ENCODE measurements around the gene SYPL1.

- TF ChIP-seq, protein P1, sequence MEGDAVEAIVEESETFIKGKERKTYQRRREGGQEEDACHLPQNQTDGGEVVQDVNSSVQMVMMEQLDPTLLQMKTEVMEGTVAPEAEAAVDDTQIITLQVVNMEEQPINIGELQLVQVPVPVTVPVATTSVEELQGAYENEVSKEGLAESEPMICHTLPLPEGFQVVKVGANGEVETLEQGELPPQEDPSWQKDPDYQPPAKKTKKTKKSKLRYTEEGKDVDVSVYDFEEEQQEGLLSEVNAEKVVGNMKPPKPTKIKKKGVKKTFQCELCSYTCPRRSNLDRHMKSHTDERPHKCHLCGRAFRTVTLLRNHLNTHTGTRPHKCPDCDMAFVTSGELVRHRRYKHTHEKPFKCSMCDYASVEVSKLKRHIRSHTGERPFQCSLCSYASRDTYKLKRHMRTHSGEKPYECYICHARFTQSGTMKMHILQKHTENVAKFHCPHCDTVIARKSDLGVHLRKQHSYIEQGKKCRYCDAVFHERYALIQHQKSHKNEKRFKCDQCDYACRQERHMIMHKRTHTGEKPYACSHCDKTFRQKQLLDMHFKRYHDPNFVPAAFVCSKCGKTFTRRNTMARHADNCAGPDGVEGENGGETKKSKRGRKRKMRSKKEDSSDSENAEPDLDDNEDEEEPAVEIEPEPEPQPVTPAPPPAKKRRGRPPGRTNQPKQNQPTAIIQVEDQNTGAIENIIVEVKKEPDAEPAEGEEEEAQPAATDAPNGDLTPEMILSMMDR (IDR thresholded peaks at IDR 0.05; ENCODE audit: insufficient read depth, low read length) = no peak
- TF ChIP-seq POLR2AphosphoS5 (IDR thresholded peaks at IDR 0.05; ENCODE audit: low read depth) (no peak), REST (IDR thresholded peaks at IDR 0.05; ENCODE audit: insufficient replicate concordance, low read depth) (no peak), GABPA (IDR thresholded peaks at IDR 0.05; ENCODE audit: low read depth) (no peak)
Measured at GRCh38 chr7:106065575-106066500, 46.3 kb downstream of the SYPL1 start.

Data from HL-60 (cell line).